ENCODE results near the gene PABPC1L. TPM values are rescaled to one million over a fixed set of nuclear protein-coding genes. Genes with fewer than 3 reads are reported as not detected.

Gene PABPC1L
- total RNA-seq, 8 experiments from 2014 or later: 4.4 to 97.9 (median 12.8) TPM

DNA sequence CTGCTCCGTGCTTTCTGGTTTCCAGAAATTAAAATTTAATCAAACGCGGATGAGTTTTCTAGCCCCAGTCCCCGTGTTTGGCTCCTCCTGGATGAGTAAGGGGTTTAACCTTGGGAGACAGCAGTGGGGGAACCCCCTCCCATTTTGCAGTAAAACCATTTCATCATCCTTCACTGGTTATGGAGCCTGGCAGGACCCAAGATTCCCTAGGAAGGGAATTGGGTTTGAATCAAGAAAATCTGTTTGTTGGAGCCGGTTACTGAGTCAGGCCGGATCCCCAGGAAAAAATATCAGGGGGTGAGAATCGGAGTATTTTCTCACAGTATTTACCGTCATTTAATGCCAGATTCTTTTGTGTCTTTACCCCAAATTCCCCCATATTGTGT is 23.6 kb upstream of the PABPC1L start:
- H3K27ac ChIP-seq: peak overlapping the region; percentile 94 to 97
- in situ Hi-C loops (cut with MboI; ENCODE audit: low pct_unique_long_range_greater_than_20kb in 2 of 9, low sequenced_read_pairs in 9 of 9, unreplicated experiment in 9 of 9): no loop called here
- 0 to 20% (median 0%) methylated on average over 1 to 8 of the region's 8 CpGs; no CpG with 5 or more reads in 2 of the 10 experiments for WGBS, 10 experiments
- H3K4me3 ChIP-seq: peak overlapping the region; percentile 81 to 100 (median 99)
- H3K4me1 ChIP-seq (replicated peaks in 1 of 2): peaks cover 8 to 34% of the 10 kb centered on the region in 2 donors
- no peak for ATAC-seq (replicated peaks in 6 of 8)

DNA sequence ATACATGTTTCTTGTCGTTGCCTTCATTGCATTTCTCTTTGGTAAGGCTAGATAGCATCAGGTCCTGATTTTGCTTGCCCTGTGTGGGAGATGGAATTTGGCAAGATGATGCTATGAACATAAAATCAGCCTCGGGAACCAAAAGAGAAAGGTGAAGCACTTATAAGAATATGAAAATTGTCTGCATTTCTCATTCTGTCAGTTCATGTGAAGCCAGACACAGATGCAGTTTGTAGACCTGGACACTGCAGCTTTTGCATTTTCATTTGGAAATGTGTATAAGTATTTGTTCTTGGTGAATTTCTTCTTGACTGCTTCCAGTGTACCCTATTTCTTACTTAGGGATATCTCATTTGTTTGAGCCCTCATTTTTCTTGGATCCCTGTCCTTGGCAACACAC is 23.0 kb upstream of the PABPC1L start:
- WGBS, 10 experiments: 0 to 29% (median 0%) methylated on average over 1 to 2 of the region's 2 CpGs; no CpG with 5 or more reads in 3 of the 10 experiments
- in situ Hi-C loops (cut with MboI; ENCODE audit: low pct_unique_long_range_greater_than_20kb in 2 of 9, low sequenced_read_pairs in 9 of 9, unreplicated experiment in 9 of 9): no loop called here
- peaks cover 8 to 37% of the 10 kb centered on the region in 2 donors for H3K4me1 ChIP-seq (replicated peaks in 1 of 2)
- peak overlapping the region; percentile 81 to 100 (median 99) for H3K4me3 ChIP-seq
- H3K27ac ChIP-seq: peak overlapping the region in 1 of 2 donors; percentile 94
- ATAC-seq (replicated peaks in 6 of 8): no peak

DNA sequence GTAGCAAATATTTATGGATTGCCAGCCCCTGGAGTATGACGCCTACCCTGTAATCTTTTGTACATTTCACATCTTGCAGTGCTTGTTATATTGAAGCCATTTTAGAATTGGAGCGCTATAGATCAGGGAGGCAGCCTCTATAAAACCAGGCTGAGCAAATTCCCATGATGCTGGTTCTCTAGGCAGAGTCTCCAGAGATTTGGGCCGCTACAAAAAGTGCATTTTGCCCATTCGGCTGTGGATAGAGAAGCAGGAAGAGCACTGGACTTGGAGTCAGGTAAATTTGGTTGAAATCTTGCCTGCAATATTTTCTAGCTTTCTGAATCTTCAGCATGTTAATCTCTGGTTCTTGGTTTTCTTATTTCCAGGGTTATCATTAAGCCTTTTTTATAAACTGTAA is 22.4 kb upstream of the PABPC1L start:
- no peak for ATAC-seq (replicated peaks in 6 of 8)
- 13 to 75% (median 59%) methylated on average over 1 to 4 of the region's 4 CpGs; no CpG with 5 or more reads in 2 of the 10 experiments for WGBS, 10 experiments
- Histone ChIP-seq H3K27ac (no peak overlapping the region), H3K4me1 (replicated peaks in 1 of 2) (peaks cover 8 to 37% of the 10 kb centered on the region in 2 donors), H3K4me3 (peak overlapping the region; percentile 81 to 100 (median 99))
- in situ Hi-C loops (cut with MboI; ENCODE audit: low pct_unique_long_range_greater_than_20kb in 2 of 9, low sequenced_read_pairs in 9 of 9, unreplicated experiment in 9 of 9): no loop called here

DNA sequence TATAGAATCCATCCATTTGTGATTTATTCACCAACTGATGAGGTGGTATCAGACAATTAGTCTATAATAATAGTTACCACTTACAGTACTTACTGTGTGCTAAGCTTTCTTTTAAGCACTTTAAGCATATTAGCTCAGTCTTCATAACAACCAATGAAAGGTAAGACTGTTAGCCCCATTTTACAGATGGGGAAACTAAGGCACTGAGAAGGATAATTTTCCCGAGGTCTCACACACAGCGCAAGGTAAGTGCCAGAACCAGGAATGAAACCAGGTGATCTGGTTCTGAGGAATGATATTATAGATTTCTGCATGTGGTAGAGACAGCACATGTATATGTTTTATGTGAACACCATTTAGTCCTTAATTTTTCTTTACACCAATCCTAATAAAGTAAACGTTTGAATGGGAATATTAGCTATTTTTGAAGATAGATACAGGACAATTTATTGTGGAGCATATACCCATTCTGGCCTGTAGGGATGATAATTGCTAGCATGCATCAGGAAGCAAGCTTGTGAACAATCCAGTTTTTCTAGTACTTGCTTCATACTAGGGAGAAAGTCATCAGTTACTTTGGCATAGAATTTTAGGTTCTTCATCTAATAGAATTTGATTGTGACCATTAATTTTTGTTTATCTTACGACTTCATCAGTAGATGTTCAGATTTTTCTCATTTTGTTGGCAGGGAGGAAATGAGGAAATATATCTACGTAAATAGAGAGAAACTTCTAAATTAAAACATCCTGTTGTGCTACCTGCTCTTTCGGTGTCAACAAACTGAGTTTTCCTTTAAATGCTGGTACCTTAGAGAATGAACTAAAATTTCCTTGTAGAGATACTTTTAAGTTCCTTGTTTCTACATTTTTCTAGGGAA is 21.4 kb upstream of the PABPC1L start:
- no peak for ATAC-seq (replicated peaks in 6 of 8)
- Histone ChIP-seq H3K27ac (no peak overlapping the region), H3K4me3 (peak overlapping the region in 1 of 5 donors; percentile 81), H3K4me1 (replicated peaks in 1 of 2) (peaks cover 8 to 37% of the 10 kb centered on the region in 2 donors)
- in situ Hi-C loops (cut with MboI; ENCODE audit: low pct_unique_long_range_greater_than_20kb in 2 of 9, low sequenced_read_pairs in 9 of 9, unreplicated experiment in 9 of 9): no loop called here
- 47 to 100% (median 83%) methylated on average over 2 to 6 of the region's 6 CpGs for WGBS, 10 experiments

DNA sequence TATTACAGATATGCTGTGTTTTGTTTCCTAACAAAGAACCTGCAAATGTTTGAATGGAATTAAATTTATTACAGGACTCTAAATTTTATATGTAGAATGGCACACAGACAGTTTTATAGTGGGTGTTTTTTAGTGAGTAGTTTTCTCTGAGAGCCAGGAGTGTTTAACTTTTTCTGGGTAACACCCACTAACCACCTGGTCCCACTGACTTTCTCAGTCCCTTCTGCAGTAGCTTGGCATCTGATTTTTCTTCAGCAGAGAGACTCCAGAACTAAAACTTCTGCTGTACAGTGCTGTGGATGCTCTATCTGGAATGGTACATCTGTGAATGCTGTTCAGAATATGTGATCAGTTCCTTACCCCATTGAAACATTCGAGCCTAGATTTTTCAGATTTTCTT is 18.0 kb upstream of the PABPC1L start:
- Histone ChIP-seq H3K4me3 (no peak overlapping the region), H3K4me1 (replicated peaks in 1 of 2) (peaks cover 2 to 31% of the 10 kb centered on the region in 2 donors), H3K27ac (no peak overlapping the region)
- in situ Hi-C loops (cut with MboI; ENCODE audit: low pct_unique_long_range_greater_than_20kb in 2 of 9, low sequenced_read_pairs in 9 of 9, unreplicated experiment in 9 of 9): no loop called here
- WGBS, 10 experiments: 29 to 100% (median 100%) methylated on average over 1 of the region's 1 CpG; no CpG with 5 or more reads in 1 of the 10 experiments
- no peak for ATAC-seq (replicated peaks in 6 of 8)

DNA sequence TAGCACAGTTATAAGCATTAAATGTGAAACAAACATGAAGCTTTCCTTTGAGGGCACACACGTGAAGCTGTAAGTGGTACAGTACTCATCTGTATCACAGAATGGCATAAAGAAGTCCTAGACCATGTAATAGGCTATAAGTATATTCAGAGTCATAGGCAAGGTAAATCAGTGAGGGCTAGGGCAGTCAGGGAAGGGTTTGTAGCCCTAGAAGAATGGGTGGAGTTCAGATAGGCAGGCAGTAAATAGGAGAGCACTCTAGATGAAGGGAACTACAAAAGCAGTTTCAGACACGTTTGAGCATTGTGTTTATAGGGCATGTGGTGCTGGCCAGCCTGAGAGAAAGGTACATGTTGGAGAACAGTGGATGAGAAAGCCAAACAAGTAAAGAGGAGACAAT is 14.9 kb upstream of the PABPC1L start:
- ATAC-seq (replicated peaks in 6 of 8): peak in 2 of 8 experiments; percentile 38 to 41
- peaks cover 0 to 4% of the 10 kb centered on the region in 2 donors for H3K4me1 ChIP-seq (replicated peaks in 1 of 2)
- 60 to 100% (median 89%) methylated on average over 1 to 2 of the region's 2 CpGs; no CpG with 5 or more reads in 4 of the 10 experiments for WGBS, 10 experiments
- H3K4me3 ChIP-seq: no peak overlapping the region
- in situ Hi-C loops (cut with MboI; ENCODE audit: low pct_unique_long_range_greater_than_20kb in 2 of 9, low sequenced_read_pairs in 9 of 9, unreplicated experiment in 9 of 9): no loop called here
- H3K27ac ChIP-seq: no peak overlapping the region

DNA sequence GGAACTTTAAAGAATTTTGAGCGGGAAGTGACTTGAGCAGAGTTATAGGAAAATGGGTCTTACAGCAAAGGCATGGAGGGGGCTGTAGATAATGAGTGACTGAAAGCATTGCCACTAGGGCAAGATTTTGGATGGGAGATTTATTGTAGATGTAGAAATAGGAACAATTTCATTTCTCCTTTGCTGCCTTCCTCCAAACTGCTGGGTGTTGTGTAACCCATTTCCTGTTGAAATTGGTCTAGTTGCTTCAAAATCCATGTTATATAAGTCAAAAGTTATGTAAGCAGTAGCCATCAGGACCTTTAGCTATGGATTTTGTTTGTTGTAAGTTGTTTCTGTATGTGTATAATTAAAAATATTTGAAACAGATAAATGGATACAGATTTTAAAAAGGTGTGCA is 13.3 kb upstream of the PABPC1L start:
- WGBS, 10 experiments: 100% methylated on average over 1 of the region's 1 CpG; no CpG with 5 or more reads in 6 of the 10 experiments
- no peak for ATAC-seq (replicated peaks in 6 of 8)
- H3K4me1 ChIP-seq (replicated peaks in 1 of 2): no peaks in the 10 kb centered on the region
- H3K4me3 ChIP-seq: no peak overlapping the region
- in situ Hi-C loops (cut with MboI; ENCODE audit: low pct_unique_long_range_greater_than_20kb in 2 of 9, low sequenced_read_pairs in 9 of 9, unreplicated experiment in 9 of 9): no loop called here
- H3K27ac ChIP-seq: no peak overlapping the region

DNA sequence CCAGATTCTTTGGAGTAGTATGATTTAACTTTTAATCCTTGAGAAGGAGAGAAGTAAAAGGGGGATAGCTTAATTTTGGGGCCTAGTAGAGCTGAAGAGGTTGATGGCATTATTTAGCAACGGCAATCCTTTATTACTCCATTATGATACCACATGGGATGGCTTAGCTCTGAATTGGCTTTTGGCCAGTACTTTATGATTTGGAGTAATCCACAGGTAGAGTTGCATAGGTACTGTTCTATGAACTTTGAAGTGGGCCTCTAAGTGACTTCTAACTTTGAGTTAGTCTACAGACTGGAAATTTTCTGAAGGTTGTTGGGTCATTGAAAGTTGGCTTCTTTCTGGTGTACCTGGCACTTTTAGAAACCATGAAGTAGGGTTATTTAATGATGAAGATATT is 12.7 kb upstream of the PABPC1L start:
- in situ Hi-C loops (cut with MboI; ENCODE audit: low pct_unique_long_range_greater_than_20kb in 2 of 9, low sequenced_read_pairs in 9 of 9, unreplicated experiment in 9 of 9): no loop called here
- no peak for ATAC-seq (replicated peaks in 6 of 8)
- Histone ChIP-seq H3K4me1 (replicated peaks in 1 of 2) (no peaks in the 10 kb centered on the region), H3K27ac (no peak overlapping the region), H3K4me3 (no peak overlapping the region)
- WGBS, 10 experiments: 75 to 100% (median 100%) methylated on average over 1 of the region's 1 CpG; no CpG with 5 or more reads in 6 of the 10 experiments

DNA sequence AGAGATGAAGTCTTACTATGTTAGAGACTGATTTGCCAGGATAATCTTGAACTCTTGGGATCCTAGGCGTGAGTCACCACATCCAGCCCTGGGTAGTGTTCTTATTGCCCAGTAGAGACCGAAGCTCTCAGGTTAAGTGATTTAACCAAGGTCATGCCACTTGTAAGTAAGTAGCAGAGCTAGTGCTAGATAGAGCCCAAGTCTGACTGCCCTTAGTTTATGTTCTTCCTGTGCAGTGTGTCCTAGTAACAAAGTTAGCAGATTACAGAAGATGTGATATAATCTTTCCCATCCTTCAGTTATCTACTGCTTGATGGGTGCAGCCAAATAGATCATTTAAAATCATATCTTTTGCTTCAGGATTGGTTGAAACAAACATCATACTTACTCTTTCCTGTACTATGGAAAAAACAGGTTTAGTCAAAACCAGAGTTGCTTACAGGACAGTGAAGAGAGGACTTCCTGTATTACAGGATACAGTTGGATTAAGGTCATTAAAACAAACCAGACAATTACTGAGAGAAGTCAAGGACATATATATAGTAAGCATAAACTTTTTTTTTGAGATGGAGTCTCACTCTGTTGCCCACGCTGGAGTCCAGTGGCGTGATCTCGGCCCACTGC is 9.5 kb upstream of the PABPC1L start:
- in situ Hi-C loops (cut with MboI; ENCODE audit: low pct_unique_long_range_greater_than_20kb in 2 of 9, low sequenced_read_pairs in 9 of 9, unreplicated experiment in 9 of 9): no loop called here
- 60 to 100% (median 90%) methylated on average over 1 to 4 of the region's 5 CpGs; no CpG with 5 or more reads in 3 of the 10 experiments for WGBS, 10 experiments
- no peak overlapping the region for H3K4me3 ChIP-seq
- H3K4me1 ChIP-seq (replicated peaks in 1 of 2): no peaks in the 10 kb centered on the region
- H3K27ac ChIP-seq: no peak overlapping the region
- no peak for ATAC-seq (replicated peaks in 6 of 8)

DNA sequence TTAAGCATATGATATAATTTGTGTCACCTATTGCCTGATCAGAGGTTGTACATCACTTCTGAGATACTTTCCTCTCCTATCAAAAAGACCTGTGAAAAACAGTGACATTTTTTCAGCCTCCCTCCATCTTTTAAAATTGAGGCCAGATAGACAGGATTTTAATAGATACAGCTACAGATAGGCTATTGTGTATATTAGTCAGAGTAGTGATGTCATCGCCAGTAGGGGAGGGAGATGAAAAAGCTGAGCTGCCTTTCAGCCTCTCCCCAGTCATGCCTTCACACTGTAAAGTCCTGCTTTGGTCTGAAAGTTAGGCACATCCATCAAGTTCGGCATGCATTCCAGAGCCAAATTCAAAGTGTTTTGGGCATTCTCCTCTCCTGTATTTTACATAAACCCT is 7.9 kb upstream of the PABPC1L start:
- no peaks in the 10 kb centered on the region for H3K4me1 ChIP-seq (replicated peaks in 1 of 2)
- no peak overlapping the region for H3K27ac ChIP-seq
- ATAC-seq (replicated peaks in 6 of 8): peak; percentile 61 to 96 (median 90)
- 40 to 100% (median 73%) methylated on average over 1 to 2 of the region's 2 CpGs; no CpG with 5 or more reads in 3 of the 10 experiments for WGBS, 10 experiments
- no peak overlapping the region for H3K4me3 ChIP-seq
- in situ Hi-C loops (cut with MboI; ENCODE audit: low pct_unique_long_range_greater_than_20kb in 2 of 9, low sequenced_read_pairs in 9 of 9, unreplicated experiment in 9 of 9): no loop called here

DNA sequence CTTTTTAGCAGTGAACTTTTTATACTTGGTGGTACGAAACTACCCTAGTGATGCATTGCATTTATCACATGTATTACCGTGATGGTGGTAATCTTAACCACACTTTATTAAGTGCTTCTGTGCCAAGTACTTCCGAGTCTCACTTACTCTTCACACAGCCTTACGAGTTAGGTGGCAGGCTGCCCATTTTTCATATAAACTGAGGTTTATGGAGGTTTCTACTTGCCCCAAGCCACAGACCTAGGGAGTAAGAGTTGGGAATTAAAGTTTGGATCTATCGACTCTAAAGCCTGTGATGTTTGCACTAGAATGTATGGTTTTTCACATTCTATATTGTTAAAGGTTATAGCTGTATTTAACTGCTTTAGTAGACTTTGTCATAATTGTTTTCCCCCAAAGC is 5.5 kb upstream of the PABPC1L start:
- no peak overlapping the region for H3K4me3 ChIP-seq
- H3K27ac ChIP-seq: no peak overlapping the region
- in situ Hi-C loops (cut with MboI; ENCODE audit: low pct_unique_long_range_greater_than_20kb in 2 of 9, low sequenced_read_pairs in 9 of 9, unreplicated experiment in 9 of 9): no loop called here
- no peaks in the 10 kb centered on the region for H3K4me1 ChIP-seq (replicated peaks in 1 of 2)
- ATAC-seq (replicated peaks in 6 of 8): no peak
- WGBS, 10 experiments: 60 to 100% (median 89%) methylated on average over 1 to 5 of the region's 5 CpGs; no CpG with 5 or more reads in 1 of the 10 experiments

DNA sequence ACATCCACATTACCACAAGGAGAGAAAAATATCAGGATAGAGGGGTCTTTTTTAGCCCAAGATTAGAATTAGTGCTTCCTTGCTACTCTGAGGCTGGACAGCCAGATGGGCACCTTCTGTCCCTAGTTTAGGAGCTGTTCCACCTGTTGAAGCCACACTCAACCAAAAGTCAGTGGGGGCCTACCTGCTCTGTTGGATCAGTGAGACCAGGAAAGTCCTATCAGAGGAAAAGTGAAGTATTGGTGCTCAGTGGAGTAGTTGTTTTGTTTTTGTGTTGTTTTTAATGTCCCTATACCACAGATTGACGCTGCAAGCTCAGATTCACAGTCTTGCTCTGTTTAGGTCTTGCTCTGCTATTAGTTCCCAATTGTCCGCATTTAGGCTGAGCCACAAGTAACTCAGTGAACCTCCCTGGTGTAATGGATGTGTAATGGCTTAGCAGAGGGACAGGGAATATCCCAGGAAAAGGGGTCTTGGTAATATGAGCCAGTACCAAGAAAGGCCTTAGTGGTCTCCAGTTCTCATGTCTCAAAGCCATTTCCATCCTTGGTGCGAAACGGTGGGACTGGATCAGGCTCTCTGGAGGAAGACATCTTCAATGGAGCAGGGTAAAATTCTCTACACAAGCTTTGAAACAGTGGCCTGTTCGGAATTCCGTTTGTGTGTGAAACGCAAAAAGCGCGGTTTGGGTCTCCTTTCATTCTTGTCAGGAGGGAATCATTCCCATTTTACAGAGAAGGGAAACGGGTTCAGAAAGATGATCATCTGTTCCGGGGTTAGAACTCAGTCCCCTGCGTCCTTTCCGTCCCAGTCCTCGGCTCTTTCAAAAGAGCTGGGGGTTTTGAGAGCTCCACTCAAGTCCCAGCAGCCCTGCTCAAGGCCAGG is 631 bp upstream of the PABPC1L start:
- no peak overlapping the region for H3K27ac ChIP-seq
- in situ Hi-C loops (cut with MboI; ENCODE audit: low pct_unique_long_range_greater_than_20kb in 2 of 9, low sequenced_read_pairs in 9 of 9, unreplicated experiment in 9 of 9): no loop called here
- H3K4me1 ChIP-seq (replicated peaks in 1 of 2): peaks cover 3 to 4% of the 10 kb centered on the region in 2 donors
- H3K4me3 ChIP-seq: peak overlapping the region; percentile 44 to 52 (median 49)
- 27 to 100% (median 60%) methylated on average over 1 to 14 of the region's 14 CpGs; no CpG with 5 or more reads in 2 of the 10 experiments for WGBS, 10 experiments
- ATAC-seq (replicated peaks in 6 of 8): peak in 3 of 8 experiments; percentile 2 to 6 (median 2)

Data from motor neuron (in vitro differentiated cells).